GM18507 (cell line): ENCODE results near the gene MAPT.
"Not testable (repeated sequence)": the region's sequence is repeated elsewhere in the genome, so short reads cannot be mapped to it uniquely, and the experiment has no call there.

Experiments used
- DNase-seq: peaks from one replicate; pipeline ENCODE4 v3.0.0; 2011; ENCODE audit warnings: low read depth; ENCODE audit not compliant: insufficient read length; ENCODE audit errors: extremely low spot score
- FAIRE-seq: peaks from 2 replicates; lab custom pipeline; 2011; peaks lifted over from hg19 to GRCh38; lab: Jason Lieb, UNC

MAPT gene

GRCh38 chr17:45942284-45942683 lies 47.9 kb downstream of the MAPT start:
- no peak for FAIRE-seq
- DNase-seq: no peak

- no peak for FAIRE-seq
These were observed 52.5 kb downstream of the MAPT start for GRCh38 chr17:45946841-45947256.

DNA sequence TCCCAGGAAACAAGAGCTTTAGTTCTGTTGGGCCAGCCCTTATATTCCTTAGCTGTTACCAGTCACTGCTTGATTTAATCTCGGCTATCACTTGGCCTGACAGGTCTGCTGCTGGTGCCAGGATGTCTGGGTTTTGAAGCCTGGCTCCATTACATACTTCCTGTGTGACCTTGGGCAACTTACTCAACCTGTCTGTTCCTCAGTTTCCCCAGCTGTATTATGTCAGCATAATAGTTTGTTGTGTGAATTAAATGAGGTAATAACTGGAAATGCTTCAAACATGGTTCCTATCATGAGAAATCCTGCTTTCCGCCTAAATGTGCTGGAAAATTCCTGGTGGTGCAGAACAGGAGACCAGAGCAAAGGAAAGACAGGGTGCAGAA lies 54.1 kb downstream of the MAPT start:
- DNase-seq (no peak), FAIRE-seq (no peak)

More at GRCh38 chr17:45946841-45947256, 52.5 kb downstream of the MAPT start:
- no peak for DNase-seq

- DNase-seq (peak; percentile 58), FAIRE-seq (peak; percentile 78)
These were observed 54.7 kb downstream of the MAPT start for GRCh38 chr17:45948881-45949624.

- FAIRE-seq: no peak
- DNase-seq: no peak
These were observed 55.5 kb downstream of the MAPT start for GRCh38 chr17:45949755-45950320.

DNA sequence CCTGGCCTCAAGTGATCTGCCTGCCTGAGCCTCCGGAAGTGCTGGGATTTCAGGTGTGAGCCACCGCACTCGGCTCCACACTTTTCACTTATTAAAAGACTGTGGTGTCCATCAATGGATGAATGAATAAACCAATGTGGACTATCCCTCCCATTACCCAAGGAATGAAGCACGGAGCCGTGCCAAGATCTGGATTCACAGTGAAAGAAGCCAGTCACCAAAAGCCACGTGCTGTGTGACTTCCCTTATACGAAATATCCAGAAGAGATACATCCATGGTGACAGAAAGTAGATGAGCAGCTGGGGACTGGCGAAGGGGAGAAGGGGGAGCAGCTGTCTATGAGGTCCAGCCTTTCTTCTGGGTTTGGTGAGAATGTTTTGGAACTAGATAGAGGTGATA lies 56.5 kb downstream of the MAPT start:
- DNase-seq: no peak
- FAIRE-seq: no peak

- DNase-seq (no peak), FAIRE-seq (no peak)
These were observed 57.0 kb downstream of the MAPT start for GRCh38 chr17:45951403-45951802.

- FAIRE-seq (no peak), DNase-seq (no peak)
These were observed 57.6 kb downstream of the MAPT start for GRCh38 chr17:45951941-45952340.

DNA sequence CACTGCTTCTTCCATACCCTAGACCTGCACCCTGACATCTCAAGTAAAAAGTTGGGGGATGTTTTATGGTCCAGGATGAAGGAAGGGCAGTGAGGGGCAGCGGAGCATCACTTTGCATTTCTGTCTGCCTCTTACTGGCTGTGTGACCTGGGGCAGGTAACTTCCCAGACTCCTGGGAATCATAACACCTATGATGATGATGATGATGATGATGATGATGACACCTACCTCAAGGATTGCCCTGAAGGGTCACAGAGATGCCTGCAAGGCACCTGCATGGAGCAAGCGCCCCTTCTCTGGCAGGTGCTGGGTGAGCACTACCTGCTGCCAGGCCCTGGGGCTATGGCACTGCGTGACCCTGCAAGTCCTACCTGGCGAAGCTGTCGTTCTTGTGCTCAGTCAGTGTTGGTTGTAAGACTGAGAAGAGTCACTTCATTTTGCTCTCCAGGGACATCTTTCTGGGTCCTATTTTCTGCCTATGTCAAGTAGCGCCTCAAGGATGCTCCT lies 58.5 kb downstream of the MAPT start:
- FAIRE-seq: no peak

GRCh38 chr17:45953561-45953960 lies 59.2 kb downstream of the MAPT start:
- no peak for FAIRE-seq
- no peak for DNase-seq

More for the DNA sequence above, 58.5 kb downstream of the MAPT start:
- no peak for DNase-seq

DNA sequence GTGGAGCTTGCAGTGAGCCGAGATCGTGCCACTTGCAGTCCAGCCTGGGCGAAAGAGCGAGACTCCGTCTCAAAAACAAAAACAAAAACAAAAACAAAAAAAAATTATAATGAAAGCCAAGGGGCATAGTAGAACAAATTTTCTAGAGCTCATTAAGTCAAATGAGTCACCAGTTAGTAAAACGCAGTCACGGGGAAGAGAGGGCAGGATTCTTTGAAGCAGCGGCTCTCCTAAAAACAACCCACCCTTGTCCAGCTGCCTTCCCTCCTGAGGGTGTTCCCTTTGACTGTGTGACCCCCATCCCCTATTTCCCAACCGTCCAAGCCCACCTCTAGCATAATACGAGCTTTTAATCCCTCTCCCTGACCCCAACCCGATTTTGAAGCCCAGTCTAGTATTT lies 60.6 kb downstream of the MAPT start:
- FAIRE-seq: no peak
- DNase-seq: no peak

DNA sequence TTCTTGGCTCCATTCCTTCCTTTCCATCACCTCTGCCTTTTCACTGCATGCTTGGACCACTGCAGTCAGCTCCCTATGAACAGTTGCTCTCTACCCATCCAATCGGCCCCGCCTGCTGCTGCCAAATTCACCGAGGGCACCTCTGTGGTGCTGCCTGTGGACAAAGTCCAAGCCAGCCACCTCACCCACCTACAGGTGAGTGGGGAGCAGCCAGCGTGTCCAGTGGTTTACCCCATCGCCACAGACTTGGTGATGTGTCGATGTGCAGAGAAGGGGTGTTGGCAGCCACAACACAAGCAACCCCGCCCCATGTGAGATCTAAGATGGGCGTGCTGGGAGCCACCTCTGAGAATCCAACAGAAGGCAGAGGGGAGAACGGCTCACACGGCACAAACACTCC lies 61.0 kb downstream of the MAPT start:
- FAIRE-seq (no peak), DNase-seq (no peak)

DNA sequence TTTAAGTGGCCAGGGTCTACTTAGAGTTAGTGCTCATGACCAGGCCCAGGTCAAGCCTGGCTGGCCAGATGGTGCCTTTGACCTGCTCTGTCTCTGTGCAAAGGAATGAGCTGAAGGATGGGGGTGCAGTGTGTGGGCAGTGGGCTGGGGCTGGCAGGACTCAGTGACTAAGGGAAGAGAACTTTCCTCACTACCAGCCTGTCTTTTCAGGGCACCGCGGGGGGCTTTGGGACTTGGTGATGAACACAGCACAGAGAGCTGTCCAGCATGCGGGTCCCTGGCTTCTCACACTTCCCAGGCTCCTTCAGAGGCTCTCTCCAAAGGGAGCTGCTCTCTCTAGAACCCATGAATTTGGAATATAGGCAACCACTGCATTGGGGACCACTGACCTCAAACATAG lies 61.7 kb downstream of the MAPT start:
- DNase-seq: no peak
- FAIRE-seq: no peak

GRCh38 chr17:45956746-45957145 lies 62.4 kb downstream of the MAPT start:
- not testable (repeated sequence) for DNase-seq, FAIRE-seq

- no peak for FAIRE-seq
These were observed 64.0 kb downstream of the MAPT start for GRCh38 chr17:45958307-45958706.

DNA sequence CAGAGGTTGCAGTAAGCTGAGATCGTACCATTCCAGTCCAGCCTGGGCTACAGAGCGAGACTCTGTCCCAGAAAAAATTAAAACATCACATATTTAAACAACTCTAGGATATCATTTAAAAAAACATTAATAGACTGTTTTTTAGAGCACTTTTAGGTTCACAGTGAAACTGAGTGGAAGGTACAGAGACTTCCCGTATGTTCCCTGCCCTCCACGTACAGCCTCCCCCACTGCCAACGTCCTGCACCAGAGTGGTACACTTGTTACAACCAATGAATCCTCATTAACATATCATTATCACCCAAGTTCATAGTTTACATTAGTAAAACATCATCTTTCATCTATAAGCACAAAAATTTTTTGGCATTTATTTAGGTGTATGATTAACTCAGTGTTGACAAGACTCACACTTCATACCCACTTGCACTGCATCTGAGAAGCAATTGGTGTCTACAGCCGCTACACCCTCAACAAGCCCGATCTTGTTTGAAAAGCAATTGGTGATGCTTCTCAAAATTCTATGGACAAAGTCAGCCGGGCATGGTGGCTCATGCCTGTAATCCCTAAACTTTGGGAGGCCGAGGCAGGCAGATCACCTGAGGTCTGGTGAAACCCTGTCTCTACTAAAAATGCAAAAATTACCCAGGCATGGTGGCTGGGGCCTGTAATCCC lies 64.8 kb downstream of the MAPT start:
- DNase-seq (no peak), FAIRE-seq (no peak)

More at GRCh38 chr17:45958307-45958706, 64.0 kb downstream of the MAPT start:
- no peak for DNase-seq

DNA sequence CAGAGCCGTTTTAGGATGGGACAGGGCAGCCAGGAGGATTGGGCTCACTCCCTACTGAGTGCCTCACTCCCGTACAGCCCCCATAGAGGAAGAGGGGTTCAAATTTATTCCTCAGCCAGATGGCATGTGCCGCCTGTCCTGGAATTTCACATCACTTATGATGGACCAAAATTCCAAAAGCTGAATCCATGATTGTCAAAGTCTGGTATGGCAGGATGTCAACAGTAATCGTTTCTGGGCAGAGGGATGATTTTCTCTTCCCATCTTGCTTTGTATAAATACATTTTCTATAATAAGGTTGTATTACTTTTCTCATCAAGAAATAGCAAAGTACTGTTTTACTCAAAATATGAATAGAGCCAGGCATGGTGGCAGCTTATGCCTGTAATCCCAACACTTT lies 66.0 kb downstream of the MAPT start:
- FAIRE-seq: no peak
- DNase-seq: no peak

DNA sequence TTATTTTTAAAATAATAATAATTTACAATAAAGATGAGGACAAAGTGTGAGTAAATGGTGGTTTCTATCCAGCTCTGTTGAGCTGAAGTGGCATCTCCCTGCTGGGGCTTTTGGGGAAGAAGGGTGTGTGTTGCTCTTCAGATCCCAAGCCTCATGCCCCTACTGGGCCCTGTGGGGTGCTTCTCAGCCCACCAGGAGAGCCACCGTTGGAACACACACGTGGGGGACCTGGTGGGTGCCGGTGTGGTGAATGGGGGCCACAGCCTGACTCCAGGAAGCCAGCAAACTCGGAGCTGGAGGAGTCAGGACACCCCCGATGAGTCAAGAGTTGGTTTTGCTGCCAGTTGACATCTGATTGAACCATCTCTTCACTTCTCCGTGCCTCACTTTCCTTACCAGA lies 66.9 kb downstream of the MAPT start:
- DNase-seq: no peak
- no peak for FAIRE-seq

- FAIRE-seq: no peak
These were observed 68.0 kb downstream of the MAPT start for GRCh38 chr17:45962221-45962972.

DNA sequence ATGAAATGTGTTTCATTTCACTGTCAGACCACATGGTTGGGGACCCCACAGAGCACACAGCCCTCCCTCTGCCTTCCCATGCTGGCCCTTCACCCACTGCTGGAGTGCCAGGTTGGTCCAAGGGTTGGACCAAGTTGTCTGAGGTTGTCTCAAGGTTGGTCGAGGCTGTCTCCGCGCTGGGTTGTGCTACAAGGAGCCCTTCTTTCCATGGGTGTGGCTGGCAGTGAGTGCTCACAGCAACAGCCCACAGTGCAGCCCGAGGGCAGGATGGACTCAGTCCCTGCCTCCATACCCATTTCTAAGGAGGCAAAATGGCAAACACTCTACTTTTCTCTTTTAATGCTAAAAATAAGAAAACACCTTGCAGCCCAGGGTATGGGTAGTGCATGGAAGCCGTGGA lies 68.9 kb downstream of the MAPT start:
- DNase-seq (no peak), FAIRE-seq (no peak)

More at GRCh38 chr17:45962221-45962972, 68.0 kb downstream of the MAPT start:
- DNase-seq: no peak
